SK-N-SH (cell line): ENCODE data around the gene SORBS2. TPM values are rescaled to one million over a fixed set of nuclear protein-coding genes. Genes with fewer than 3 reads are reported as not detected.

Source experiments
- CTCF ChIA-PET: fragments of 300-600, 350-600 bp; formaldehyde crosslinking; extraction: SDS; loops from one replicate; lab custom pipeline; 2021; lab: Yijun Ruan, JAX
- POLR2A ChIA-PET: fragments of 350-600 bp; sonication (Branson Sonifier 250); formaldehyde crosslinking; extraction: SDS; loops from one replicate; lab custom pipeline; 2020; ENCODE audit warnings: antibody characterized with exemption, inconsistent platforms; lab: Yijun Ruan, JAX
- DNase-seq: peaks from one replicate; pipeline ENCODE4 v3.0.0; 2012
- H2AFZ ChIP-seq: fragments of 200-600 bp; sonication (generic); 2 replicates; pipeline ENCODE4 v1.8.1; 2016; ENCODE audit warnings: antibody characterized with exemption, mild to moderate bottlenecking, low read depth
- H3F3A ChIP-seq: fragments of 200-600 bp; sonication (generic); replicated peaks from 2 replicates; pipeline ENCODE3; 2016; ENCODE audit warnings: antibody characterized with exemption, mild to moderate bottlenecking; ENCODE audit not compliant: insufficient read depth
- H3K27ac ChIP-seq, 2 experiments: fragments of 200-500 bp in 1 of 2; fragments of 200-600 bp in 1 of 2; sonication (Bioruptor generic) in 1 of 2; sonication (generic), shearing (Covaris generic) in 1 of 2; 2 replicates each; pipeline versions ENCODE4 v1.5.1 to v1.6.1; 2014 to 2016; ENCODE audit warnings: low read depth in 2 of 2, inconsistent platforms in 1 of 2, low read length in 1 of 2, mild to moderate bottlenecking in 1 of 2, mixed read lengths in 1 of 2
- H3K27me3 ChIP-seq: fragments of 200-600 bp; sonication (generic), shearing (Covaris generic); 2 replicates; pipeline ENCODE4 v1.6.1; 2016; ENCODE audit warnings: mixed run types; ENCODE audit not compliant: insufficient read depth
- H3K36me3 ChIP-seq, 2 experiments: fragments of 200-500 bp in 1 of 2; fragments of 200-600 bp in 1 of 2; sonication (Bioruptor generic) in 1 of 2; sonication (generic) in 1 of 2; replicated peaks in 1 of 2; 2 replicates each; pipeline versions ENCODE3 to v1.5.1; 2014 to 2016; ENCODE audit warnings: low read length in 1 of 2, mild to moderate bottlenecking in 1 of 2; ENCODE audit not compliant: insufficient read depth in 2 of 2, control insufficient read depth in 1 of 2
- H3K4me1 ChIP-seq, 2 experiments: fragments of 200-500 bp in 1 of 2; fragments of 200-600 bp in 1 of 2; sonication (Bioruptor generic) in 1 of 2; sonication (generic), shearing (Covaris generic) in 1 of 2; 2 replicates each; pipeline versions ENCODE4 v1.5.1 to v1.6.1; 2014 to 2016; ENCODE audit warnings: low read depth in 1 of 2, low read length in 1 of 2, mixed run types in 1 of 2; ENCODE audit not compliant: insufficient read depth in 2 of 2, control insufficient read depth in 1 of 2
- H3K4me2 ChIP-seq: fragments of 200-600 bp; sonication (generic), shearing (Covaris generic); 2 replicates; pipeline ENCODE4 v1.6.1; 2017; ENCODE audit warnings: mixed run types
- H3K4me3 ChIP-seq, 2 experiments: fragments of 200-500 bp in 1 of 2; fragments of 200-600 bp in 1 of 2; sonication (Bioruptor generic) in 1 of 2; sonication (generic), shearing (Covaris generic) in 1 of 2; 2 replicates each; pipeline versions ENCODE4 v1.5.1 to v1.8.1; 2014 to 2016; ENCODE audit warnings: low read depth in 2 of 2, inconsistent platforms in 1 of 2, low read length in 1 of 2, mild to moderate bottlenecking in 1 of 2, mixed read lengths in 1 of 2, moderate library complexity in 1 of 2
- H3K79me2 ChIP-seq: fragments of 200-600 bp; sonication (generic); 2 replicates; pipeline ENCODE4 v1.8.1; 2017; ENCODE audit warnings: mild to moderate bottlenecking; ENCODE audit not compliant: insufficient read depth
- H3K9ac ChIP-seq: fragments of 200-600 bp; sonication (generic); 2 replicates; pipeline ENCODE4 v1.6.1; 2017; ENCODE audit warnings: mixed run types
- H3K9me2 ChIP-seq: fragments of 200-600 bp; sonication (generic); 2 replicates; pipeline ENCODE4 v1.6.1; 2017; ENCODE audit warnings: mixed run types
- H3K9me3 ChIP-seq: fragments of 200-600 bp; sonication (generic); 2 replicates; pipeline ENCODE4 v1.6.1; 2017; ENCODE audit warnings: mixed run types, mild to moderate bottlenecking, moderate library complexity
- H4K20me1 ChIP-seq: fragments of 200-600 bp; sonication (generic); 2 replicates; pipeline ENCODE4 v1.6.1; 2017; ENCODE audit warnings: mild to moderate bottlenecking, mixed run types; ENCODE audit not compliant: insufficient read depth
- CHD2 ChIP-seq: fragments of 150-350 bp; IDR thresholded peaks from 2 replicates; pipeline ENCODE4 v1.6.1; 2018; ENCODE audit warnings: low read length; ENCODE audit not compliant: partially characterized antibody
- FOSL2 ChIP-seq: IDR thresholded peaks from 2 replicates; pipeline ENCODE4 v1.4.0; 2012; ENCODE audit warnings: low read depth, mild to moderate bottlenecking, moderate library complexity, borderline replicate concordance
- FOXJ3 ChIP-seq: sonication (generic); formaldehyde crosslinking; IDR thresholded peaks from 2 replicates; pipeline ENCODE4 v1.5.1; 2020; ENCODE audit warnings: mild to moderate bottlenecking, missing genetic modification reagents
- GABPA ChIP-seq: IDR thresholded peaks from 2 replicates; pipeline ENCODE4 v1.4.0; 2012; ENCODE audit warnings: low read depth, mild to moderate bottlenecking
- MXI1 ChIP-seq: IDR thresholded peaks from 2 replicates; pipeline ENCODE4 v1.6.1; 2012; ENCODE audit warnings: mild to moderate bottlenecking, low read depth, low read length, improper control_type of control experiment
- NFIC ChIP-seq: IDR thresholded peaks from 2 replicates; pipeline ENCODE4 v1.4.0; 2012; ENCODE audit warnings: borderline replicate concordance
- POLR2AphosphoS5 ChIP-seq: IDR thresholded peaks from 2 replicates; pipeline ENCODE4 v1.6.1; 2012; ENCODE audit warnings: low read depth, low read length
- RXRA ChIP-seq: IDR thresholded peaks from 2 replicates; pipeline ENCODE4 v1.4.0; 2012; ENCODE audit warnings: low read depth, mild to moderate bottlenecking, borderline replicate concordance
- TAF1 ChIP-seq: IDR thresholded peaks from 2 replicates; pipeline ENCODE4 v1.6.1; 2012; ENCODE audit warnings: low read depth, mild to moderate bottlenecking, low read length, moderate library complexity, borderline replicate concordance
- TCF12 ChIP-seq: IDR thresholded peaks from 2 replicates; pipeline ENCODE4 v1.4.0; 2012
- TEAD4 ChIP-seq: IDR thresholded peaks from 2 replicates; pipeline ENCODE4 v1.4.0; 2012; ENCODE audit warnings: mild to moderate bottlenecking, borderline replicate concordance; ENCODE audit not compliant: insufficient read depth
- WGBS: methylation state at CpG from one replicate; pipeline ENCODE4 v1.1.6; 2017; ENCODE audit warnings: low lambda C conversion rate; 5-methylcytosine and 5-hydroxymethylcytosine counted together
- polyA plus RNA-seq, 3 experiments: library from polyadenylated mRNA; depleted of rRNA; stranded (reverse); fragments of >200 nt; gene quantifications; 2 replicates each; pipeline ENCODE4 v1.2.3, GENCODE V29; 2012
- TF ChIP-seq, protein P1 (sequence below): IDR thresholded peaks from 2 replicates; pipeline ENCODE4 v1.6.1; 2012; ENCODE audit warnings: mild to moderate bottlenecking, low read depth, low read length, moderate library complexity
- TF ChIP-seq, protein P2 (sequence below): IDR thresholded peaks from 2 replicates; pipeline ENCODE4 v1.4.0; 2012; ENCODE audit warnings: low read depth, borderline replicate concordance
- TF ChIP-seq, protein P3 (sequence below): IDR thresholded peaks from 2 replicates; pipeline ENCODE4 v1.4.0; 2012; ENCODE audit warnings: low read depth, borderline replicate concordance
- TF ChIP-seq, protein P4 (sequence below): fragments of 200-600 bp; sonication (generic); IDR thresholded peaks from 2 replicates; pipeline ENCODE4 v1.6.1; 2017; ENCODE audit warnings: antibody characterized with exemption, mild to moderate bottlenecking, moderate library complexity

Gene SORBS2
- polyA plus RNA-seq, 1 of the 3 experiments (the other 2 are of a cell fraction) = 2.5 TPM

DNA sequence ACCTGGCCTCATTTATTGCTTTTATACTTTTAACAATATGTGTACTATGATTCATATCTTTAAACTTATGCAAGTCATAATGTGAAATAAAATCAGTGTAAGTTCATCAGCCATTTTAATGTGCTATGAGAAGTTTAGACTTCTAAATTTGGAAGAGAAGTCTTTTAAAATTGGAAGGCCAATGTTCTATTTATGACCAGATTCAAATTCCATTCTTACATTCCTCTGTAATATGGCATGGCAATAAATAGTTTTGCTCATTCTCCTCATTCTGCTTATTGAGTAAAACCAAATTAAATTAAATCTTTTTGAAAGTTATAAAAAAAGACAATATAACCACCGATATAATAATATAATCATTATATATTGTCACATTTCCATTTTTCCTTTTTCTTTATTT is 126.2 kb downstream of the SORBS2 start:
- H3K9me3 ChIP-seq = no peaks in the 10 kb centered on the region
- no peaks in the 10 kb centered on the region for H3K79me2 ChIP-seq
- H4K20me1 ChIP-seq = no peaks in the 10 kb centered on the region
- H2AFZ ChIP-seq = no peak overlapping the region
- 73% methylated on average over 1 of the region's 1 CpG for WGBS
- no peak overlapping the region for H3K4me2 ChIP-seq
- TF ChIP-seq MXI1 (no peak), CHD2 (no peak), RXRA (no peak), NFIC (no peak), POLR2AphosphoS5 (no peak), GABPA (no peak), FOSL2 (no peak), TAF1 (no peak), TEAD4 (no peak), FOXJ3 (CRISPR knock-in tag) (no peak), TCF12 (no peak)
- TF ChIP-seq, protein P1, sequence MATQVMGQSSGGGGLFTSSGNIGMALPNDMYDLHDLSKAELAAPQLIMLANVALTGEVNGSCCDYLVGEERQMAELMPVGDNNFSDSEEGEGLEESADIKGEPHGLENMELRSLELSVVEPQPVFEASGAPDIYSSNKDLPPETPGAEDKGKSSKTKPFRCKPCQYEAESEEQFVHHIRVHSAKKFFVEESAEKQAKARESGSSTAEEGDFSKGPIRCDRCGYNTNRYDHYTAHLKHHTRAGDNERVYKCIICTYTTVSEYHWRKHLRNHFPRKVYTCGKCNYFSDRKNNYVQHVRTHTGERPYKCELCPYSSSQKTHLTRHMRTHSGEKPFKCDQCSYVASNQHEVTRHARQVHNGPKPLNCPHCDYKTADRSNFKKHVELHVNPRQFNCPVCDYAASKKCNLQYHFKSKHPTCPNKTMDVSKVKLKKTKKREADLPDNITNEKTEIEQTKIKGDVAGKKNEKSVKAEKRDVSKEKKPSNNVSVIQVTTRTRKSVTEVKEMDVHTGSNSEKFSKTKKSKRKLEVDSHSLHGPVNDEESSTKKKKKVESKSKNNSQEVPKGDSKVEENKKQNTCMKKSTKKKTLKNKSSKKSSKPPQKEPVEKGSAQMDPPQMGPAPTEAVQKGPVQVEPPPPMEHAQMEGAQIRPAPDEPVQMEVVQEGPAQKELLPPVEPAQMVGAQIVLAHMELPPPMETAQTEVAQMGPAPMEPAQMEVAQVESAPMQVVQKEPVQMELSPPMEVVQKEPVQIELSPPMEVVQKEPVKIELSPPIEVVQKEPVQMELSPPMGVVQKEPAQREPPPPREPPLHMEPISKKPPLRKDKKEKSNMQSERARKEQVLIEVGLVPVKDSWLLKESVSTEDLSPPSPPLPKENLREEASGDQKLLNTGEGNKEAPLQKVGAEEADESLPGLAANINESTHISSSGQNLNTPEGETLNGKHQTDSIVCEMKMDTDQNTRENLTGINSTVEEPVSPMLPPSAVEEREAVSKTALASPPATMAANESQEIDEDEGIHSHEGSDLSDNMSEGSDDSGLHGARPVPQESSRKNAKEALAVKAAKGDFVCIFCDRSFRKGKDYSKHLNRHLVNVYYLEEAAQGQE = no peak
- TF ChIP-seq, protein P2, sequence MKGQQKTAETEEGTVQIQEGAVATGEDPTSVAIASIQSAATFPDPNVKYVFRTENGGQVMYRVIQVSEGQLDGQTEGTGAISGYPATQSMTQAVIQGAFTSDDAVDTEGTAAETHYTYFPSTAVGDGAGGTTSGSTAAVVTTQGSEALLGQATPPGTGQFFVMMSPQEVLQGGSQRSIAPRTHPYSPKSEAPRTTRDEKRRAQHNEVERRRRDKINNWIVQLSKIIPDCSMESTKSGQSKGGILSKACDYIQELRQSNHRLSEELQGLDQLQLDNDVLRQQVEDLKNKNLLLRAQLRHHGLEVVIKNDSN = no peak
- TF ChIP-seq, protein P3, sequence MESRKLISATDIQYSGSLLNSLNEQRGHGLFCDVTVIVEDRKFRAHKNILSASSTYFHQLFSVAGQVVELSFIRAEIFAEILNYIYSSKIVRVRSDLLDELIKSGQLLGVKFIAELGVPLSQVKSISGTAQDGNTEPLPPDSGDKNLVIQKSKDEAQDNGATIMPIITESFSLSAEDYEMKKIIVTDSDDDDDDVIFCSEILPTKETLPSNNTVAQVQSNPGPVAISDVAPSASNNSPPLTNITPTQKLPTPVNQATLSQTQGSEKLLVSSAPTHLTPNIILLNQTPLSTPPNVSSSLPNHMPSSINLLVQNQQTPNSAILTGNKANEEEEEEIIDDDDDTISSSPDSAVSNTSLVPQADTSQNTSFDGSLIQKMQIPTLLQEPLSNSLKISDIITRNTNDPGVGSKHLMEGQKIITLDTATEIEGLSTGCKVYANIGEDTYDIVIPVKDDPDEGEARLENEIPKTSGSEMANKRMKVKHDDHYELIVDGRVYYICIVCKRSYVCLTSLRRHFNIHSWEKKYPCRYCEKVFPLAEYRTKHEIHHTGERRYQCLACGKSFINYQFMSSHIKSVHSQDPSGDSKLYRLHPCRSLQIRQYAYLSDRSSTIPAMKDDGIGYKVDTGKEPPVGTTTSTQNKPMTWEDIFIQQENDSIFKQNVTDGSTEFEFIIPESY = no peak
- TF ChIP-seq, protein P4, sequence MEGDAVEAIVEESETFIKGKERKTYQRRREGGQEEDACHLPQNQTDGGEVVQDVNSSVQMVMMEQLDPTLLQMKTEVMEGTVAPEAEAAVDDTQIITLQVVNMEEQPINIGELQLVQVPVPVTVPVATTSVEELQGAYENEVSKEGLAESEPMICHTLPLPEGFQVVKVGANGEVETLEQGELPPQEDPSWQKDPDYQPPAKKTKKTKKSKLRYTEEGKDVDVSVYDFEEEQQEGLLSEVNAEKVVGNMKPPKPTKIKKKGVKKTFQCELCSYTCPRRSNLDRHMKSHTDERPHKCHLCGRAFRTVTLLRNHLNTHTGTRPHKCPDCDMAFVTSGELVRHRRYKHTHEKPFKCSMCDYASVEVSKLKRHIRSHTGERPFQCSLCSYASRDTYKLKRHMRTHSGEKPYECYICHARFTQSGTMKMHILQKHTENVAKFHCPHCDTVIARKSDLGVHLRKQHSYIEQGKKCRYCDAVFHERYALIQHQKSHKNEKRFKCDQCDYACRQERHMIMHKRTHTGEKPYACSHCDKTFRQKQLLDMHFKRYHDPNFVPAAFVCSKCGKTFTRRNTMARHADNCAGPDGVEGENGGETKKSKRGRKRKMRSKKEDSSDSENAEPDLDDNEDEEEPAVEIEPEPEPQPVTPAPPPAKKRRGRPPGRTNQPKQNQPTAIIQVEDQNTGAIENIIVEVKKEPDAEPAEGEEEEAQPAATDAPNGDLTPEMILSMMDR = no peak
- TF ChIP-seq, all 33 proteins: peak for 0
- Histone ChIP-seq H3K27me3 (no peaks in the 10 kb centered on the region), H3K4me3 (no peak overlapping the region), H3F3A (peaks cover 6% of the 10 kb centered on the region), H3K27ac (no peak overlapping the region), H3K9me2 (no peaks in the 10 kb centered on the region), H3K9ac (no peak overlapping the region), H3K36me3 (no peaks in the 10 kb centered on the region), H3K4me1 (no peaks in the 10 kb centered on the region; a peak in 2 of 4 replicates)
- no peak for DNase-seq
- ChIA-PET CTCF (no interaction called here), POLR2A (no interaction called here)
